K562 (cell line): ENCODE measurements around the gene GRIK3. TPM values are rescaled to one million over a fixed set of nuclear protein-coding genes. Genes with fewer than 3 reads are reported as not detected.

ENCODE experiments used
- ATAC-seq: fragments of 200-7000 bp; cut with Tn5 transposase; 3 replicates; pipeline ENCODE4 v1.9.1; 2020; ENCODE audit warnings: moderate library complexity
- BruUV-seq: library from RNA; stranded (reverse); fragments of 400-500 nt; replicated peaks from 2 replicates; lab custom pipeline; 2021; lab: Mats Ljungman, UMichigan
- CTCF ChIA-PET: fragments of 300-600 bp; formaldehyde crosslinking; extraction: SDS; loops from one replicate; lab custom pipeline; 2021; ENCODE audit warnings: low intra/inter-chr PET ratio; lab: Yijun Ruan, JAX
- POLR2A ChIA-PET: fragments of 300-600, 350-650 bp; sonication (Branson Sonifier 250); formaldehyde crosslinking; extraction: SDS; loops from one replicate; lab custom pipeline; 2021; ENCODE audit warnings: antibody characterized with exemption, inconsistent platforms; lab: Yijun Ruan, JAX
- DNase-seq, 4 experiments: peaks; one replicate each; pipeline versions ENCODE4 v3.0.0 to v3.0.0-alpha.2; 2011 to 2018; ENCODE audit warnings: low spot score in 3 of 4, mixed read lengths in 3 of 4; ENCODE audit errors: extremely low read depth in 1 of 4
- FAIRE-seq: peaks from 2 replicates; lab custom pipeline; 2011; peaks lifted over from hg19 to GRCh38; lab: Jason Lieb, UNC
- H2AFZ ChIP-seq: 2 replicates; pipeline ENCODE4 v1.6.0; 2011; ENCODE audit warnings: low read depth, low read length, control low read depth, inconsistent platforms
- H3K27ac ChIP-seq: fragments of 200-600 bp; 3 replicates; pipeline ENCODE4 v1.8.0; 2011; ENCODE audit warnings: low read depth, mild to moderate bottlenecking, control low read depth, inconsistent platforms, low read length, moderate library complexity, mixed read lengths; ENCODE audit errors: extremely low read depth
- H3K27me3 ChIP-seq, 2 experiments: fragments of 300-600 bp in 1 of 2; 2 replicates in 1 of 2; 3 replicates in 1 of 2; pipeline versions ENCODE4 v1.6.0 to v1.8.0; 2011; ENCODE audit warnings: inconsistent platforms in 2 of 2, low read length in 2 of 2, mild to moderate bottlenecking in 1 of 2, mixed read lengths in 1 of 2, moderate library complexity in 1 of 2; ENCODE audit not compliant: control insufficient read depth in 2 of 2, insufficient read depth in 2 of 2
- H3K36me3 ChIP-seq: fragments of 300-600 bp; 3 replicates; pipeline ENCODE4 v1.8.0; 2011; ENCODE audit warnings: mild to moderate bottlenecking, low read length, inconsistent platforms; ENCODE audit not compliant: control insufficient read depth, insufficient read depth
- H3K4me1 ChIP-seq, 2 experiments: fragments of 200-600 bp in 1 of 2; replicated peaks in 1 of 2; 2 replicates in 1 of 2; 3 replicates in 1 of 2; pipeline versions ENCODE4 v1.5.1 to v1.8.0; 2011; ENCODE audit warnings: inconsistent platforms in 2 of 2, low read length in 2 of 2, mild to moderate bottlenecking in 1 of 2, mixed read lengths in 1 of 2, moderate library complexity in 1 of 2; ENCODE audit not compliant: control insufficient read depth in 2 of 2, insufficient read depth in 2 of 2
- H3K4me2 ChIP-seq: 2 replicates; pipeline ENCODE4 v1.6.1; 2011; ENCODE audit warnings: low read length, control low read depth, inconsistent platforms, mixed read lengths; ENCODE audit not compliant: insufficient read depth
- H3K4me3 ChIP-seq: fragments of 200-600 bp; sonication (generic), shearing (Covaris generic); 2 replicates; pipeline ENCODE4 v1.5.1; 2016; ENCODE audit warnings: control low read depth, inconsistent platforms
- H3K79me2 ChIP-seq: fragments of 200-600 bp; 3 replicates; pipeline ENCODE4 v1.8.0; 2011; ENCODE audit warnings: low read length, inconsistent platforms; ENCODE audit not compliant: control insufficient read depth, insufficient read depth
- H3K9ac ChIP-seq, 2 experiments: 2 replicates each; pipeline versions ENCODE4 v1.6.0 to v1.6.1; 2011; ENCODE audit warnings: low read depth in 2 of 2, low read length in 2 of 2, control low read depth in 1 of 2, inconsistent platforms in 1 of 2, mild to moderate bottlenecking in 1 of 2, mixed read lengths in 1 of 2; ENCODE audit not compliant: insufficient read depth in 1 of 2
- H3K9me1 ChIP-seq: one replicate; pipeline ENCODE4 v1.6.0; 2011; ENCODE audit warnings: inconsistent platforms, mild to moderate bottlenecking, low read length, moderate library complexity; ENCODE audit not compliant: control insufficient read depth, insufficient read depth
- H3K9me3 ChIP-seq: replicated peaks from 2 replicates; pipeline ENCODE4 v1.5.1; 2011; ENCODE audit warnings: low read depth, low read length, inconsistent platforms; ENCODE audit not compliant: control insufficient read depth, insufficient read depth
- H4K20me1 ChIP-seq: replicated peaks from 2 replicates; pipeline ENCODE4 v1.6.1; 2011; ENCODE audit warnings: low read length, inconsistent platforms, mixed read lengths; ENCODE audit not compliant: control insufficient read depth, insufficient read depth
- ARID2 ChIP-seq: fragments of 450-650 bp; IDR thresholded peaks from 2 replicates; pipeline ENCODE4 v1.6.1; 2017; ENCODE audit warnings: antibody characterized with exemption, mild to moderate bottlenecking
- CBX1 ChIP-seq: sonication (generic); IDR thresholded peaks from 2 replicates; pipeline ENCODE4 v1.6.1; 2016; ENCODE audit warnings: antibody characterized with exemption, low read depth, mild to moderate bottlenecking
- COPS2 ChIP-seq: fragments of 450-650 bp; conservative IDR thresholded peaks from 2 replicates; pipeline ENCODE4 v1.6.1; 2016; ENCODE audit warnings: mild to moderate bottlenecking, moderate library complexity
- ELF2 ChIP-seq: fragments of 250-450 bp; sonication (Bioruptor Pico); IDR thresholded peaks from 2 replicates; pipeline ENCODE4 v1.5.0; 2021; ENCODE audit warnings: mild to moderate bottlenecking
- ILF3 ChIP-seq: fragments of 450-650 bp; IDR thresholded peaks from 2 replicates; pipeline ENCODE4 v1.6.1; 2018; ENCODE audit warnings: antibody characterized with exemption, mild to moderate bottlenecking, moderate library complexity, borderline replicate concordance
- IRF2 ChIP-seq: sonication (generic); formaldehyde crosslinking; IDR thresholded peaks from 2 replicates; pipeline ENCODE4 v1.8.1; 2022; ENCODE audit warnings: mild to moderate bottlenecking, missing genetic modification reagents
- JUND ChIP-seq, 2 experiments: IDR thresholded peaks; 2 replicates in 1 of 2; 3 replicates in 1 of 2; pipeline ENCODE4 v1.6.1; 2011; ENCODE audit warnings: borderline replicate concordance in 2 of 2, low read depth in 2 of 2, low read length in 2 of 2, improper control_type of control experiment in 1 of 2, missing biosample characterization in 1 of 2, missing genetic modification characterization in 1 of 2, missing genetic modification reagents in 1 of 2
- KAT7 ChIP-seq: sonication (generic); formaldehyde crosslinking; IDR thresholded peaks from 2 replicates; pipeline ENCODE4 v1.8.0; 2022; ENCODE audit warnings: missing genetic modification reagents, mild to moderate bottlenecking, borderline replicate concordance
- MEF2A ChIP-seq: IDR thresholded peaks from 2 replicates; pipeline ENCODE4 v1.6.1; 2011; ENCODE audit warnings: low read depth, mild to moderate bottlenecking, low read length, moderate library complexity; ENCODE audit not compliant: control insufficient read depth
- NELFE ChIP-seq: IDR thresholded peaks from 2 replicates; pipeline ENCODE4 v1.6.1; 2011; ENCODE audit warnings: mild to moderate bottlenecking; ENCODE audit not compliant: insufficient read depth, insufficient read length
- SMAD1 ChIP-seq: fragments of 150-350 bp; IDR thresholded peaks from 2 replicates; pipeline ENCODE4 v1.6.1; 2014; ENCODE audit warnings: low read length, low read depth; ENCODE audit not compliant: partially characterized antibody
- SOX6 ChIP-seq: fragments of 450-650 bp; IDR thresholded peaks from 2 replicates; pipeline ENCODE4 v1.6.1; 2014; ENCODE audit warnings: mild to moderate bottlenecking
- SREBF1 ChIP-seq: fragments of 150-350 bp; IDR thresholded peaks from 2 replicates; pipeline ENCODE4 v1.6.1; 2014; ENCODE audit warnings: antibody characterized with exemption, low read depth, low read length, borderline replicate concordance
- WGBS: fragments of 100-300 bp; shearing (Covaris generic); methylation state at CpG from one replicate; pipeline ENCODE4 v1.1.6; 2016; ENCODE audit warnings: low coverage, mixed read lengths; ENCODE audit not compliant: insufficient coverage; ENCODE audit errors: missing lambda C conversion rate; 5-methylcytosine and 5-hydroxymethylcytosine counted together
- in situ Hi-C: fragments of 300-500 bp; cut with MboI; formaldehyde crosslinking; loops from 4 replicates; pipeline ENCODE4 v1.15.0; 2018; ENCODE audit warnings: inconsistent platforms, mixed read lengths
- intact Hi-C: fragments of 100-400 bp; cut with micrococcal nuclease; formaldehyde crosslinking; loops from 2 replicates; pipeline ENCODE4 v1.14.2; 2022
- polyA plus RNA-seq, 8 experiments: library from polyadenylated mRNA; depleted of rRNA in 4 of 8; stranded (reverse) in 5 of 8; unstranded in 3 of 8; fragments of >200 nt; fragmentation: Nextera tagmentation in 2 of 8; fragmentation: Illumina TruSeq in 1 of 8; extraction: Ambion mirVana in 2 of 8; extraction: Trizol in 1 of 8; gene quantifications; 2 replicates each; pipeline versions ENCODE4 v1.2.1 to v1.2.3, GENCODE V29; 2011 to 2014; ENCODE audit warnings: inconsistent platforms in 1 of 8, missing spikeins in 1 of 8
- total RNA-seq, 7 experiments: library from RNA; depleted of rRNA in 6 of 7; stranded (reverse); fragments of >200 nt in 6 of 7; fragmentation: Illumina TruSeq in 2 of 7; extraction: Trizol in 2 of 7; gene quantifications; 2 replicates each; pipeline versions ENCODE4 v1.2.1 to v1.2.3, GENCODE V29; 2011 to 2021; ENCODE audit warnings: low replicate concordance in 1 of 7

The GRIK3 gene
- total and polyA plus RNA-seq, 9 of the 15 experiments (the other 6 are each of a cell fraction or from before 2014, with no cell fraction given): not detected

GRCh38 chr1:36871146-36871971 lies 163.0 kb downstream of the GRIK3 start:
- ATAC-seq (no peak), DNase-seq (no peak), FAIRE-seq (no peak)
- H3K9me3 ChIP-seq: no peaks in the 10 kb centered on the region
- no peaks in the 10 kb centered on the region for H3K36me3 ChIP-seq
- peaks cover 7% of the 10 kb centered on the region for H3K9me1 ChIP-seq
- no peaks in the 10 kb centered on the region for H3K4me1 ChIP-seq
- BruUV-seq: no TSS peak
- CTCF ChIA-PET: no interaction called here
- H4K20me1 ChIP-seq: peaks cover 17% of the 10 kb centered on the region; the same call in 1 of the 2 replicates
- no peaks in the 10 kb centered on the region for H3K79me2 ChIP-seq
- H3K27me3 ChIP-seq: peaks cover 4 to 40% of the 10 kb centered on the region in 2 experiments; a peak in 4 of 5 replicates
- no peak overlapping the region for H3K4me3 ChIP-seq
- POLR2A ChIA-PET: interaction anchor here (0.7 to 1.3 kb wide), 3 partner anchors 11 to 52 kb away, joined by 4 to 5 read pairs (median 5); no protein-coding TSS in a partner anchor
- H3K4me2 ChIP-seq: no peak overlapping the region
- no peak overlapping the region for H3K27ac ChIP-seq
- under 1% methylated on average over 21 of the region's 21 CpGs for WGBS
- no peak overlapping the region; a peak in 1 of 4 replicates for H3K9ac ChIP-seq
- no peak for TF ChIP-seq CBX1
- no peak for TF ChIP-seq SOX6
- TF ChIP-seq COPS2: no peak
- TF ChIP-seq ELF2: no peak
- TF ChIP-seq, all 486 proteins: peak for 0
- in situ Hi-C loops: no loop called here
- intact Hi-C loops: no loop called here
- no peak overlapping the region for H2AFZ ChIP-seq

GRCh38 chr1:36869826-36870225 lies 164.5 kb downstream of the GRIK3 start:
- in situ Hi-C loops: no loop called here
- no peaks in the 10 kb centered on the region; a peak in 1 of 5 replicates for H3K4me1 ChIP-seq
- peaks cover 4 to 40% of the 10 kb centered on the region in 2 experiments; a peak in 4 of 5 replicates for H3K27me3 ChIP-seq
- FAIRE-seq: no peak
- WGBS: 2% methylated on average over 5 of the region's 5 CpGs
- H3K9me1 ChIP-seq: peaks cover 7% of the 10 kb centered on the region
- H3K36me3 ChIP-seq: no peaks in the 10 kb centered on the region
- BruUV-seq: no TSS peak
- H2AFZ ChIP-seq: no peak overlapping the region
- H3K79me2 ChIP-seq: no peaks in the 10 kb centered on the region
- no peak overlapping the region for H3K27ac ChIP-seq
- H4K20me1 ChIP-seq: peaks cover 17% of the 10 kb centered on the region; the same call in 1 of the 2 replicates
- DNase-seq: no peak
- no peaks in the 10 kb centered on the region for H3K9me3 ChIP-seq
- no peak overlapping the region for H3K4me3 ChIP-seq
- no peak overlapping the region for H3K4me2 ChIP-seq
- no peak overlapping the region for H3K9ac ChIP-seq
- intact Hi-C loops: loop anchor here (10.0 kb wide), 1 partner anchor 165 kb away; no protein-coding TSS in a partner anchor
- ChIA-PET POLR2A (interaction anchor here (0.6 to 1.3 kb wide), 3 partner anchors 9 to 483 kb away, joined by 4 to 5 read pairs (median 5); no protein-coding TSS in a partner anchor), CTCF (no interaction called here)
- no peak for ATAC-seq
- TF ChIP-seq KAT7 (CRISPR knock-in tag) (no peak), IRF2 (CRISPR knock-in tag) (no peak), ARID2 (no peak), MEF2A (no peak), ILF3 (no peak), NELFE (no peak), JUND (IDR thresholded peaks at IDR 0.05; ENCODE audit: borderline replicate concordance, low read depth, low read length) (no peak), JUND (tag; IDR thresholded peaks at IDR 0.05; ENCODE audit: borderline replicate concordance, low read depth, low read length) (no peak), SREBF1 (no peak), SMAD1 (no peak)
